NCI-H774 (cell line): Measurements from ENCODE around the gene KCNQ5.
"Not testable (repeated sequence)": the region's sequence is repeated elsewhere in the genome, so short reads cannot be mapped to it uniquely, and the experiment has no call there.

Experiments
- DNase-seq: peaks from one replicate; lab custom pipeline; 2025; lab: John Stamatoyannopoulos, UW

KCNQ5 gene

GRCh38 chr6:72621291-72622093 lies at the start of gene KCNQ5:
Gene KCNQ5, plus strand, starts transcription at chr6:72622064.
- DNase-seq, result peak; percentile 30

- DNase-seq, result no peak
These were observed 42.0 kb upstream of the KCNQ5 start for GRCh38 chr6:72579865-72580264.

- peak; percentile 4 for DNase-seq
These were observed 41.5 kb upstream of the KCNQ5 start for GRCh38 chr6:72580281-72580940.

GRCh38 chr6:72580950-72581349 lies 40.9 kb upstream of the KCNQ5 start:
- DNase-seq, result not testable (repeated sequence)

- DNase-seq, result no peak
These were observed 33.7 kb upstream of the KCNQ5 start for GRCh38 chr6:72588155-72588554.

GRCh38 chr6:72589096-72589495 lies 32.8 kb upstream of the KCNQ5 start:
- DNase-seq, result no peak

- no peak for DNase-seq
These were observed 26.1 kb upstream of the KCNQ5 start for GRCh38 chr6:72595812-72596211.

- DNase-seq, result no peak
These were observed 5.4 kb upstream of the KCNQ5 start for GRCh38 chr6:72616406-72617015.

- no peak for DNase-seq
These were observed 4.1 kb upstream of the KCNQ5 start for GRCh38 chr6:72617721-72618120.

GRCh38 chr6:72619883-72620696 lies 1.8 kb upstream of the KCNQ5 start:
- no peak for DNase-seq

- DNase-seq, result no peak
These were observed 983 bp upstream of the KCNQ5 start for GRCh38 chr6:72620871-72621290.

- DNase-seq, result peak; percentile 67
These were observed 453 bp downstream of the KCNQ5 start for GRCh38 chr6:72622094-72622940.

GRCh38 chr6:72623808-72624207 lies 1.9 kb downstream of the KCNQ5 start:
- DNase-seq, result no peak

- DNase-seq, result no peak
These were observed 2.8 kb downstream of the KCNQ5 start for GRCh38 chr6:72624557-72625160.

GRCh38 chr6:72626126-72626525 lies 4.3 kb downstream of the KCNQ5 start:
- DNase-seq, result no peak

GRCh38 chr6:72627539-72627938 lies 5.7 kb downstream of the KCNQ5 start:
- DNase-seq, result no peak

GRCh38 chr6:72631480-72631879 lies 9.6 kb downstream of the KCNQ5 start:
- DNase-seq, result no peak

GRCh38 chr6:72635636-72636035 lies 13.8 kb downstream of the KCNQ5 start:
- no peak for DNase-seq

GRCh38 chr6:72636215-72636614 lies 14.4 kb downstream of the KCNQ5 start:
- DNase-seq, result no peak

GRCh38 chr6:72636786-72637185 lies 14.9 kb downstream of the KCNQ5 start:
- DNase-seq, result no peak
